ENCODE data around the gene LGI4.
A peak's percentile ranks its signal among the peaks of the same experiment; 100 is the strongest.

LGI4 gene

GRCh38 chr19:35166100-35167063 is 31.5 kb upstream of the LGI4 start:
- Histone ChIP-seq H3K36me3 (ENCODE audit: low read depth) (peaks cover 60% of the 10 kb centered on the region), H3K27ac (ENCODE audit: poor library complexity, severe bottlenecking) (no peak overlapping the region), H3K27me3 (ENCODE audit: insufficient read depth, poor library complexity, severe bottlenecking) (no peaks in the 10 kb centered on the region), H3K9me3 (ENCODE audit: severe bottlenecking) (peaks cover 6% of the 10 kb centered on the region), H3K4me3 (ENCODE audit: severe bottlenecking) (no peak overlapping the region), H3K4me1 (ENCODE audit: insufficient read depth, poor library complexity, severe bottlenecking) (peaks cover 10% of the 10 kb centered on the region)
- ATAC-seq (ENCODE audit: low read depth) (no peak), DNase-seq (ENCODE audit: low spot score) (peak; percentile 19)
- no peak for TF ChIP-seq CTCF (IDR thresholded peaks at IDR 0.05; ENCODE audit: poor library complexity, severe bottlenecking)

DNA sequence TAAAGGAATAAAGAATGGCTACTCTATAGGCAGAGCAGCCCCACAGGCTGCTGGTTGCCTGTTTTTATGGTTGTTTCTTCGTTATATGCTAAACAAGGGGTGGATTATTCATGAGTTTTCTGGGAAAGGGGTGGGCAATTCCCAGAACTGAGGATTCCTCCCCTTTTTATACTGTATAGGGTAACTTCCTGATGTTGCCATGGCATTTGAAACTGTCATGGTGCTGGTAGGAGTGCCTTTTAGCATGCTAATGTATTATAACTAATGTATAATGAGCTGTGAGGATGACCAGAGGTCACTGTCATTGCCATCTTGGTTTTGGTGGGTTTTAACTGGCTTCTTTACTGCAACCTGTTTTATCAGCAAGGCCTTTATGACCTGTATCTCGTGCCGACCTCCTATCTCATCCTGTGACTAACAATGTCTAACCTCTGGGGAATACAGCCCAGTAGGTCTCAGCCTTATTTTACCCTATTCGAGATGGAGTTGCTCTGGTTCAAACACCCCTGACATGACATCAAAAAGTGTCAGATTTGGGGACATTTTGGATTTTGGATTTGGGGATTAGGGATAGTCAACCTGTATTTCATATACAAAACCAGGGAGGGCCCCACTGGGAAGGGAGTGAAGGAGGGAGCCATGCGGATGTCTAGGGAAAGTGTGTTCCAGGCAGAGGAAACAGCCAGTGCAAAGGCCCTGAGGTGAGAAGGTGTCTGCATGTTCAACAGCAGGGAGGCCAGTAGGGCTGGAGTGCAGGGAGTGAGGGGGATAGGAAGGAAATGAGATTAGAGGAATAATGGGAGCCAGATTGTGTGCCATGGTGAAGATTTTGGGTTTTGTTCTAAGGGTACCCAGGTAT is 30.6 kb upstream of the LGI4 start:
- TF ChIP-seq CTCF (IDR thresholded peaks at IDR 0.05; ENCODE audit: poor library complexity, severe bottlenecking): no peak
- DNase-seq (ENCODE audit: low spot score): peak; percentile 20
- H3K4me1 ChIP-seq (ENCODE audit: insufficient read depth, poor library complexity, severe bottlenecking): peaks cover 10% of the 10 kb centered on the region
- no peak overlapping the region for H3K4me3 ChIP-seq (ENCODE audit: severe bottlenecking)
- peaks cover 6% of the 10 kb centered on the region for H3K9me3 ChIP-seq (ENCODE audit: severe bottlenecking)
- no peak for ATAC-seq (ENCODE audit: low read depth)
- H3K27me3 ChIP-seq (ENCODE audit: insufficient read depth, poor library complexity, severe bottlenecking): no peaks in the 10 kb centered on the region
- H3K36me3 ChIP-seq (ENCODE audit: low read depth): peaks cover 70% of the 10 kb centered on the region
- no peak overlapping the region for H3K27ac ChIP-seq (ENCODE audit: poor library complexity, severe bottlenecking)

- no peak for DNase-seq (ENCODE audit: low spot score)
- Histone ChIP-seq H3K27me3 (ENCODE audit: insufficient read depth, poor library complexity, severe bottlenecking) (no peaks in the 10 kb centered on the region), H3K9me3 (ENCODE audit: severe bottlenecking) (peaks cover 6% of the 10 kb centered on the region), H3K4me1 (ENCODE audit: insufficient read depth, poor library complexity, severe bottlenecking) (peaks cover 10% of the 10 kb centered on the region), H3K36me3 (ENCODE audit: low read depth) (peaks cover 75% of the 10 kb centered on the region), H3K4me3 (ENCODE audit: severe bottlenecking) (no peak overlapping the region), H3K27ac (ENCODE audit: poor library complexity, severe bottlenecking) (no peak overlapping the region)
- ATAC-seq (ENCODE audit: low read depth): no peak
- TF ChIP-seq CTCF (IDR thresholded peaks at IDR 0.05; ENCODE audit: poor library complexity, severe bottlenecking): no peak
Measured at GRCh38 chr19:35164418-35164817, 29.6 kb upstream of the LGI4 start.

GRCh38 chr19:35162471-35163326 is 27.8 kb upstream of the LGI4 start:
- Histone ChIP-seq H3K9me3 (ENCODE audit: severe bottlenecking) (peaks cover 6% of the 10 kb centered on the region), H3K36me3 (ENCODE audit: low read depth) (peaks cover 92% of the 10 kb centered on the region), H3K4me1 (ENCODE audit: insufficient read depth, poor library complexity, severe bottlenecking) (no peaks in the 10 kb centered on the region), H3K27me3 (ENCODE audit: insufficient read depth, poor library complexity, severe bottlenecking) (no peaks in the 10 kb centered on the region), H3K4me3 (ENCODE audit: severe bottlenecking) (no peak overlapping the region), H3K27ac (ENCODE audit: poor library complexity, severe bottlenecking) (no peak overlapping the region)
- TF ChIP-seq CTCF (IDR thresholded peaks at IDR 0.05; ENCODE audit: poor library complexity, severe bottlenecking): no peak
- DNase-seq (ENCODE audit: low spot score) (no peak), ATAC-seq (ENCODE audit: low read depth) (no peak)
